HG03139 (cell line): Measurements from ENCODE around the gene PLEKHG5.

Experiments
- ATAC-seq: cut with Tn5 transposase; IDR thresholded peaks from one replicate; pipeline ENCODE4 v1.9.1; 2021; ENCODE audit not compliant: unreplicated experiment

PLEKHG5 gene

GRCh38 chr1:6477039-6477820 is 14.2 kb downstream of the PLEKHG5 start:
- no peak for ATAC-seq

- no peak for ATAC-seq
Measured at GRCh38 chr1:6476483-6476882, 15.0 kb downstream of the PLEKHG5 start.

- no peak for ATAC-seq
Measured at GRCh38 chr1:6475381-6476133, 15.9 kb downstream of the PLEKHG5 start.

- no peak for ATAC-seq
Measured at GRCh38 chr1:6474815-6475282, 16.6 kb downstream of the PLEKHG5 start.

- no peak for ATAC-seq
Measured at GRCh38 chr1:6473974-6474814, 17.3 kb downstream of the PLEKHG5 start.

GRCh38 chr1:6473156-6473555 is 18.3 kb downstream of the PLEKHG5 start:
- no peak for ATAC-seq

- ATAC-seq = no peak
Measured at GRCh38 chr1:6472391-6472790, 19.1 kb downstream of the PLEKHG5 start.

GRCh38 chr1:6471970-6472368 is 19.5 kb downstream of the PLEKHG5 start:
- no peak for ATAC-seq

GRCh38 chr1:6471086-6471969 is 20.1 kb downstream of the PLEKHG5 start:
- no peak for ATAC-seq

- no peak for ATAC-seq
Measured at GRCh38 chr1:6470132-6471085, 21.1 kb downstream of the PLEKHG5 start.

GRCh38 chr1:6468729-6469461 is 22.6 kb downstream of the PLEKHG5 start:
- no peak for ATAC-seq

- no peak for ATAC-seq
Measured at GRCh38 chr1:6467744-6468688, 23.5 kb downstream of the PLEKHG5 start.

GRCh38 chr1:6467224-6467623 is 24.2 kb downstream of the PLEKHG5 start:
- no peak for ATAC-seq

GRCh38 chr1:6466751-6467150 is 24.7 kb downstream of the PLEKHG5 start:
- no peak for ATAC-seq

- ATAC-seq = no peak
Measured at GRCh38 chr1:6466023-6466422, 25.4 kb downstream of the PLEKHG5 start, which contains the start of gene TNFRSF25. Gene TNFRSF25 (minus strand): TSS chr1:6466173. CDS start chr1:6466107, 66 bp downstream.

GRCh38 chr1:6465461-6466005 is 25.9 kb downstream of the PLEKHG5 start:
- no peak for ATAC-seq

GRCh38 chr1:6464915-6465314 is 26.6 kb downstream of the PLEKHG5 start:
- ATAC-seq = no peak
